Measurements from ENCODE around the gene ARHGEF38. TPM values are rescaled to one million over a fixed set of nuclear protein-coding genes. Genes with fewer than 3 reads are reported as not detected.
A peak's percentile ranks its signal among the peaks of the same experiment; 100 is the strongest.

Gene ARHGEF38
- total RNA-seq, 1 experiment from 2014 or later, result 0.15 TPM

DNA sequence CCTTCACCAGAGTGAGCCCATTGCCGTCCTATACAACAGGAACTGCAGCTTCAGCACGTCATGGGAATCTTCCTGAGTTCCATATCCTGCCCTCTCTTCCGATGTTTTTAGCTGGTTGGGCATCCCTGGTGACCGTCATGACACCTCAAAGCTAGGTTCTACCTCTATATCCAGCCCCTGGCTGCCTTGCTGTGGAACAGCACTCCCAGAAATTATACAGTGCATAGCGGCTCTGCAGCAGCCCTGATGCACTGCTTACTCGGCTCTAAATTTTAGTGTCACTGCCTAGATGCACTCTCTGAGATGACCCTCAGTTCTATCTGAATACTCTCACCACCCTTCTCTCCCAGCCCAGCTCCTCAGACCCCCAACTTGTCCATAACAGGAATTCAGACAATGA is 44.3 kb downstream of the ARHGEF38 start:
- no peaks in the 10 kb centered on the region for H3K79me2 ChIP-seq (ENCODE audit: low read depth)
- TF ChIP-seq, protein P1, sequence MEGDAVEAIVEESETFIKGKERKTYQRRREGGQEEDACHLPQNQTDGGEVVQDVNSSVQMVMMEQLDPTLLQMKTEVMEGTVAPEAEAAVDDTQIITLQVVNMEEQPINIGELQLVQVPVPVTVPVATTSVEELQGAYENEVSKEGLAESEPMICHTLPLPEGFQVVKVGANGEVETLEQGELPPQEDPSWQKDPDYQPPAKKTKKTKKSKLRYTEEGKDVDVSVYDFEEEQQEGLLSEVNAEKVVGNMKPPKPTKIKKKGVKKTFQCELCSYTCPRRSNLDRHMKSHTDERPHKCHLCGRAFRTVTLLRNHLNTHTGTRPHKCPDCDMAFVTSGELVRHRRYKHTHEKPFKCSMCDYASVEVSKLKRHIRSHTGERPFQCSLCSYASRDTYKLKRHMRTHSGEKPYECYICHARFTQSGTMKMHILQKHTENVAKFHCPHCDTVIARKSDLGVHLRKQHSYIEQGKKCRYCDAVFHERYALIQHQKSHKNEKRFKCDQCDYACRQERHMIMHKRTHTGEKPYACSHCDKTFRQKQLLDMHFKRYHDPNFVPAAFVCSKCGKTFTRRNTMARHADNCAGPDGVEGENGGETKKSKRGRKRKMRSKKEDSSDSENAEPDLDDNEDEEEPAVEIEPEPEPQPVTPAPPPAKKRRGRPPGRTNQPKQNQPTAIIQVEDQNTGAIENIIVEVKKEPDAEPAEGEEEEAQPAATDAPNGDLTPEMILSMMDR (conservative IDR thresholded peaks at IDR 0.05), result no peak
- no peak for TF ChIP-seq EZH2 (IDR thresholded peaks at IDR 0.05; ENCODE audit: low read depth)
- CTCF ChIA-PET, result no interaction called here
- BruUV-seq (replicated peaks), result no TSS peak
- no peak for DNase-seq
- intact Hi-C loops (cut with micrococcal nuclease; ENCODE audit: unreplicated experiment), result no loop called here
- POLR2A ChIA-PET (ENCODE audit: unreplicated experiment), result interaction anchor here (0.6 kb wide), 1 partner anchor 24 kb away, joined by 5 read pairs; no protein-coding TSS in a partner anchor
- H3K4me1 ChIP-seq (replicated peaks; ENCODE audit: insufficient read depth), result peaks cover 31% of the 10 kb centered on the region
- no peak overlapping the region for H3K27ac ChIP-seq
- H3F3A ChIP-seq (ENCODE audit: insufficient read depth, low read depth), result peaks cover 14% of the 10 kb centered on the region
- no peaks in the 10 kb centered on the region for H4K20me1 ChIP-seq (ENCODE audit: insufficient read depth)
- H3K9me2 ChIP-seq (ENCODE audit: insufficient read depth), result no peaks in the 10 kb centered on the region
- H2AFZ ChIP-seq, result no peak overlapping the region
- H3K27me3 ChIP-seq (ENCODE audit: insufficient read depth, low read depth), result no peaks in the 10 kb centered on the region
- H3K9me3 ChIP-seq (ENCODE audit: insufficient read depth, low read depth), result no peaks in the 10 kb centered on the region
- no peak overlapping the region for H3K4me3 ChIP-seq
- H3K36me3 ChIP-seq (ENCODE audit: low read depth), result no peaks in the 10 kb centered on the region
- no peak overlapping the region for H3K4me2 ChIP-seq

DNA sequence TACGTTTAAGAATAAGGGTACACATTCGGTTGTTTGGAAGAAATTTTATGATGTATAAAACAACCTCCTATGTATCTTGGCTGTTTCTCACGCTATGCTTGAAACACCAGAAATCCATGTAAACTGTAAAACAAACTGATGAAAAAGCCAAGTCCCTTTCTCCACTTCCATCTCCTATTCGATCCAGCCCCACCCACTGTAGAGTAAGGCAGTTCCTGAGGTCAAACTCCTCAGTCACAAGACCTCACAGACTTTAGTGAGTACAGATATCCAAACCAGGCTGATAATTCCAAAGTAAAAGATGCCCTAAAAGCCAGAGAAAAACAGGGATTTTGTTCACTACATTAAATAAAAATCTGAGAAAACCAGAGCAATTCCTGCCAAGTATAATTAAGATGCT is 45.6 kb downstream of the ARHGEF38 start:
- POLR2A ChIA-PET (ENCODE audit: unreplicated experiment), result no interaction called here
- no peaks in the 10 kb centered on the region for H3K36me3 ChIP-seq (ENCODE audit: low read depth)

DNA sequence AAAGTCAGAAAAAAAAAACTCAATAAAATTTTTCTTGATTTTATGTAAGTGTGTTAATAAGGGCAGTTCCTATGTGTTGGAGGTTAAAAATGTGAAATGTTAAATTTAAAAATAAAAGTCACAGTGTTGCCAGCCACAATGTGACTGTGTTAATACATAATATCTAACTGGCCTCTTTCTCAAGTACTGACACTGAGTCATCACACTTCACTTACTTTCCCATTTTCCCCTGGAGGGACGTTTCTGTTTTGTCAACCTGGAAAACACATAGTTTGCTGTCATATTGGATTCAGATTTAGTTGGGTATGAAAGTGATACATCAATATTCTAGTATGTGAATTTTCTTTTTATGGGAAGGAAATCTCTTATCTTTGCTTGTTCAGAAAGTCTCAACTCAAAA is 46.4 kb downstream of the ARHGEF38 start:
- TF ChIP-seq EZH2 (IDR thresholded peaks at IDR 0.05; ENCODE audit: low read depth), result no peak
- TF ChIP-seq, protein P1 (conservative IDR thresholded peaks at IDR 0.05), result no peak
- CTCF ChIA-PET, result no interaction called here
- Histone ChIP-seq H2AFZ (no peak overlapping the region), H3K27ac (no peak overlapping the region), H3K36me3 (ENCODE audit: low read depth) (no peaks in the 10 kb centered on the region), H3K4me2 (no peak overlapping the region), H3K27me3 (ENCODE audit: insufficient read depth, low read depth) (no peaks in the 10 kb centered on the region), H3K9me2 (ENCODE audit: insufficient read depth) (no peaks in the 10 kb centered on the region), H3F3A (ENCODE audit: insufficient read depth, low read depth) (peaks cover 14% of the 10 kb centered on the region), H3K79me2 (ENCODE audit: low read depth) (no peaks in the 10 kb centered on the region), H4K20me1 (ENCODE audit: insufficient read depth) (no peaks in the 10 kb centered on the region), H3K4me3 (no peak overlapping the region), H3K4me1 (replicated peaks; ENCODE audit: insufficient read depth) (peaks cover 35% of the 10 kb centered on the region), H3K9me3 (ENCODE audit: insufficient read depth, low read depth) (no peaks in the 10 kb centered on the region)
- no TSS peak for BruUV-seq (replicated peaks)
- POLR2A ChIA-PET (ENCODE audit: unreplicated experiment), result no interaction called here
- intact Hi-C loops (cut with micrococcal nuclease; ENCODE audit: unreplicated experiment), result no loop called here
- DNase-seq, result peak in 1 of 2 experiments; percentile 45

More for the DNA sequence above, 45.6 kb downstream of the ARHGEF38 start:
- no peaks in the 10 kb centered on the region for H3K9me2 ChIP-seq (ENCODE audit: insufficient read depth)
- no peak overlapping the region for H3K4me2 ChIP-seq
- DNase-seq, result no peak
- H3K27me3 ChIP-seq (ENCODE audit: insufficient read depth, low read depth), result no peaks in the 10 kb centered on the region
- H3K4me3 ChIP-seq, result no peak overlapping the region
- no peak overlapping the region for H2AFZ ChIP-seq
- CTCF ChIA-PET, result no interaction called here
- no peaks in the 10 kb centered on the region for H3K9me3 ChIP-seq (ENCODE audit: insufficient read depth, low read depth)
- intact Hi-C loops (cut with micrococcal nuclease; ENCODE audit: unreplicated experiment), result no loop called here
- H3K4me1 ChIP-seq (replicated peaks; ENCODE audit: insufficient read depth), result peaks cover 36% of the 10 kb centered on the region
- no peak for TF ChIP-seq EZH2 (IDR thresholded peaks at IDR 0.05; ENCODE audit: low read depth)
- TF ChIP-seq, protein P1 (conservative IDR thresholded peaks at IDR 0.05), result no peak
- no peak overlapping the region for H3K27ac ChIP-seq
- H3F3A ChIP-seq (ENCODE audit: insufficient read depth, low read depth), result peaks cover 14% of the 10 kb centered on the region
- no peaks in the 10 kb centered on the region for H4K20me1 ChIP-seq (ENCODE audit: insufficient read depth)
- no TSS peak for BruUV-seq (replicated peaks)
- H3K79me2 ChIP-seq (ENCODE audit: low read depth), result no peaks in the 10 kb centered on the region
